Liver (tissue), 2 donors: Measurements from ENCODE around the gene FLYWCH2.

Experiments
- CTCF ChIP-seq: fragments of 150-350 bp; IDR thresholded peaks from 2 replicates; pipeline ENCODE4 v1.5.1; 2017; ENCODE audit warnings: improper control_type of control experiment, low read depth, low read length; ENCODE audit not compliant: missing input control
- MAX ChIP-seq: IDR thresholded peaks from 2 replicates; pipeline ENCODE4 v1.6.1; 2016; ENCODE audit warnings: antibody characterized with exemption
- donor health status: healthy.

GRCh38 chr16:2936436-2937011 lies 53.5 kb downstream of the FLYWCH2 start:
- TF ChIP-seq CTCF (no peak), MAX (no peak)
